GM12878 (cell line): ENCODE data around the gene BACE1-AS. TPM values are rescaled to one million over a fixed set of nuclear protein-coding genes. Genes with fewer than 3 reads are reported as not detected.

Experiments
- ATAC-seq: fragments of 200-7000 bp; cut with Tn5 transposase; 3 replicates; pipeline ENCODE4 v1.9.1; 2020; ENCODE audit warnings: mild to moderate bottlenecking, moderate library complexity
- BruUV-seq: library from RNA; stranded (reverse); fragments of 400-500 nt; replicated peaks from 2 replicates; lab custom pipeline; 2021; lab: Mats Ljungman, UMichigan
- CTCF ChIA-PET: fragments of 300-600 bp; sonication (Branson Sonifier 250); formaldehyde crosslinking; extraction: SDS; loops from one replicate; lab custom pipeline; 2021; ENCODE audit warnings: inconsistent platforms; lab: Yijun Ruan, JAX
- POLR2A ChIA-PET: fragments of 350-600 bp; formaldehyde crosslinking; extraction: SDS; loops from one replicate; lab custom pipeline; 2021; ENCODE audit warnings: inconsistent platforms; lab: Charles Lee
- RAD21 ChIA-PET: fragments of 300-600 bp; sonication (Branson Sonifier 250); formaldehyde crosslinking; loops from one replicate; lab custom pipeline; 2023; ENCODE audit warnings: antibody characterized with exemption; ENCODE audit not compliant: unreplicated experiment; lab: Charles Lee
- SMC1A ChIA-PET: fragments of 300-600 bp; sonication (Branson Sonifier 250); formaldehyde crosslinking; loops from one replicate; lab custom pipeline; 2023; ENCODE audit not compliant: unreplicated experiment, uncharacterized antibody; lab: Charles Lee
- DNase-seq: peaks from one replicate; pipeline ENCODE4 v3.0.0-alpha.2; 2011; ENCODE audit warnings: low read depth, low spot score
- FAIRE-seq: peaks from 3 replicates; lab custom pipeline; 2011; peaks lifted over from hg19 to GRCh38; lab: Jason Lieb, UNC
- H2AFZ ChIP-seq: 2 replicates; pipeline ENCODE4 v1.6.0; 2011; ENCODE audit warnings: low read depth, low read length, control low read depth; ENCODE audit not compliant: control insufficient read depth
- H3K27ac ChIP-seq: 2 replicates; pipeline ENCODE4 v1.5.1; 2011; ENCODE audit warnings: control low read depth; ENCODE audit not compliant: control insufficient read depth, insufficient read depth
- H3K27me3 ChIP-seq, 2 experiments: replicated peaks in 1 of 2; 2 replicates each; pipeline versions ENCODE4 v1.6.0 to v1.6.1; 2011; ENCODE audit warnings: low read length in 1 of 2; ENCODE audit not compliant: control insufficient read depth in 2 of 2, insufficient read depth in 2 of 2
- H3K36me3 ChIP-seq, 2 experiments: 2 replicates each; pipeline ENCODE4 v1.5.1; 2011; ENCODE audit warnings: low read length in 1 of 2; ENCODE audit not compliant: control insufficient read depth in 2 of 2, insufficient read depth in 2 of 2
- H3K4me1 ChIP-seq: 2 replicates; pipeline ENCODE4 v1.6.1; 2011; ENCODE audit warnings: mild to moderate bottlenecking, low read length, moderate library complexity, mixed read lengths; ENCODE audit not compliant: control insufficient read depth, insufficient read depth
- H3K4me2 ChIP-seq: 2 replicates; pipeline ENCODE4 v1.6.0; 2011; ENCODE audit warnings: control low read depth; ENCODE audit not compliant: control insufficient read depth, insufficient read depth
- H3K4me3 ChIP-seq: fragments of 200-600 bp; sonication (generic); 2 replicates; pipeline ENCODE4 v1.5.1; 2016
- H3K79me2 ChIP-seq: 2 replicates; pipeline ENCODE4 v1.6.0; 2011; ENCODE audit warnings: low read length; ENCODE audit not compliant: control insufficient read depth, insufficient read depth
- H3K9ac ChIP-seq: 2 replicates; pipeline ENCODE4 v1.8.0; 2011; ENCODE audit warnings: low read length, control low read depth, mixed read lengths; ENCODE audit not compliant: control insufficient read depth, insufficient read depth
- H3K9me3 ChIP-seq: replicated peaks from 3 replicates; pipeline ENCODE4 v1.5.1; 2011; ENCODE audit warnings: mild to moderate bottlenecking, low read length; ENCODE audit not compliant: control insufficient read depth, insufficient read depth
- H4K20me1 ChIP-seq: 2 replicates; pipeline ENCODE4 v1.6.0; 2011; ENCODE audit not compliant: control insufficient read depth, insufficient read depth
- BACH1 ChIP-seq: fragments of 450-650 bp; IDR thresholded peaks from 2 replicates; pipeline ENCODE4 v1.6.1; 2017; ENCODE audit warnings: mild to moderate bottlenecking, borderline replicate concordance
- CBX5 ChIP-seq: sonication (generic); IDR thresholded peaks from 2 replicates; pipeline ENCODE4 v1.6.1; 2016; ENCODE audit warnings: low read depth, moderate library complexity, mild to moderate bottlenecking, inconsistent platforms
- CHD2 ChIP-seq: IDR thresholded peaks from 2 replicates; pipeline ENCODE4 v1.6.1; 2011; ENCODE audit warnings: low read depth, low read length, improper control_type of control experiment, borderline replicate concordance
- KDM1A ChIP-seq: fragments of 200-600 bp; sonication (generic); IDR thresholded peaks from 2 replicates; pipeline ENCODE4 v1.6.1; 2016; ENCODE audit warnings: borderline replicate concordance
- MTA3 ChIP-seq: IDR thresholded peaks from 2 replicates; pipeline ENCODE4 v1.6.1; 2012; ENCODE audit warnings: low read length, inconsistent platforms, borderline replicate concordance
- PML ChIP-seq: IDR thresholded peaks from 2 replicates; pipeline ENCODE4 v1.6.1; 2012; ENCODE audit warnings: low read length, inconsistent platforms
- SIX5 ChIP-seq: IDR thresholded peaks from 2 replicates; pipeline ENCODE4 v1.6.1; 2011; ENCODE audit warnings: mild to moderate bottlenecking, low read depth, low read length, moderate library complexity; ENCODE audit not compliant: severe bottlenecking
- SP1 ChIP-seq: IDR thresholded peaks from one replicate; pipeline ENCODE4 v1.6.1; 2011; ENCODE audit warnings: low read depth, low read length
- ZBED1 ChIP-seq: IDR thresholded peaks from 2 replicates; pipeline ENCODE4 v1.6.1; 2016; ENCODE audit warnings: borderline replicate concordance
- WGBS: methylation state at CpG from one replicate; pipeline ENCODE4 v1.1.6; 2016; ENCODE audit warnings: low lambda C conversion rate; ENCODE audit not compliant: insufficient replicate concordance, insufficient coverage; ENCODE audit errors: missing lambda C conversion rate; 5-methylcytosine and 5-hydroxymethylcytosine counted together
- in situ Hi-C: fragments of 300-500 bp; cut with MboI; formaldehyde crosslinking; loops from 9 replicates; pipeline ENCODE4 v1.14.3; 2018; ENCODE audit warnings: mixed read lengths
- intact Hi-C: fragments of 100-400 bp; cut with micrococcal nuclease; formaldehyde crosslinking; loops from one replicate; pipeline ENCODE4 v1.14.2; 2022; ENCODE audit not compliant: unreplicated experiment
- polyA plus RNA-seq, 11 experiments: library from polyadenylated mRNA; depleted of rRNA in 4 of 11; unstranded in 6 of 11; stranded (reverse) in 5 of 11; fragments of >200 nt; fragmentation: Nextera tagmentation in 4 of 11; fragmentation: Illumina TruSeq in 1 of 11; extraction: Ambion mirVana in 4 of 11; extraction: Trizol in 1 of 11; gene quantifications; 1 replicate in 1 of 11; 2 replicates in 10 of 11; pipeline versions ENCODE4 v1.2.1 to v1.2.3, GENCODE V29; 2011 to 2016; ENCODE audit warnings: inconsistent platforms in 2 of 11, missing spikeins in 2 of 11, low read depth in 1 of 11
- total RNA-seq, 4 experiments: library from RNA; depleted of rRNA in 3 of 4; stranded (reverse); fragments of >200 nt in 3 of 4; fragmentation: Illumina TruSeq in 1 of 4; extraction: Trizol in 1 of 4; gene quantifications; 2 replicates each; pipeline versions ENCODE4 v1.2.1 to v1.2.3, GENCODE V29; 2013 to 2021
- TF ChIP-seq, protein P1 (sequence below): fragments of 450-650 bp; IDR thresholded peaks from 2 replicates; pipeline ENCODE4 v1.6.1; 2016; ENCODE audit warnings: mild to moderate bottlenecking
- TF ChIP-seq, protein P2 (sequence below): IDR thresholded peaks from 2 replicates; pipeline ENCODE4 v1.6.1; 2011; ENCODE audit warnings: low read depth, mild to moderate bottlenecking, low read length, moderate library complexity, borderline replicate concordance; ENCODE audit errors: extremely low read depth
- TF ChIP-seq, protein P3 (sequence below): IDR thresholded peaks from 2 replicates; pipeline ENCODE4 v1.6.1; 2012; ENCODE audit warnings: low read length, inconsistent platforms

Gene BACE1-AS
- total and polyA plus RNA-seq, 10 of the 15 experiments (the other 5 are each of a cell fraction or from before 2014, with no cell fraction given), result 2.0 to 6.7 (median 3.9) TPM

DNA sequence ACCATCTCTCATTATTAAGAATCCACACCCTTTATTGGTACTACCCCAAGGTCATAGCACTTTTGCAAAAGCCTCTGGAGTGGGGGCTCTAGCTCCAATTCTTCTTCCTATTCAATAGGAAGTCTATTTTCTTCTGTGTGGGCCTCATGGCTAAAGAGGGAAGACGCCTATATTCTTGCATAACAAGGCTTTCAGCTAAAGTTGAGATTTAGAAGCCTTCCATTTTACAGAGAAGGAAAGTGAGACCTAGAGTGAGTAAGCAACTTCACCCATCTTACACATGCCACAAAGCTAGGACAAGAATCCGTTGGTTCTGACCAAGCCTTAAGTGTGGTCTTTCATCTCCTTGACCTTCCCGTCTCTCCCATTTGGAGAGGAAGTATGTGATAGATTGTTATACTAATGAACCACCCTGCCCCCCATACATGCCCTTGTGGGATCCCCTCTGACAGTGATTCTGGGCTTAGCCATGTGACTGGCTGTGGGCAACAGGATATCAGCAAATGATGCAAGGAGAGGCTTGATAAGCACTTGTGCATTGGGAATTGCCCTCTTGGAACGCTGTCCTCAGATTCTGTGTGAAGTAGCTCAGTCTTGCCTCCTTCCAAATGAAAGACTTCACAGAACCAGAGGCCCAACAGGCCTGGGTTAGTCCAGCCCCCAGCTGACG is 12.6 kb downstream of the BACE1-AS start:
- Histone ChIP-seq H3K4me2 (no peak overlapping the region), H3K4me1 (no peaks in the 10 kb centered on the region), H3K4me3 (no peak overlapping the region), H3K9me3 (no peaks in the 10 kb centered on the region), H2AFZ (no peak overlapping the region), H3K79me2 (no peaks in the 10 kb centered on the region), H3K27me3 (peaks cover 2% of the 10 kb centered on the region in 2 experiments; a peak in 1 of 4 replicates), H3K27ac (no peak overlapping the region), H4K20me1 (no peaks in the 10 kb centered on the region)
- no TSS peak for BruUV-seq
- ChIA-PET SMC1A (interaction anchor here (0.9 kb wide), 1 partner anchor 423 kb away, joined by 3 read pairs; no protein-coding TSS in a partner anchor), POLR2A (interaction anchor here (1.4 kb wide), 1 partner anchor 24 kb away, joined by 7 read pairs; the partner anchor contains the start of gene CEP164), CTCF (interaction anchor here (0.6 to 1.2 kb wide), 3 partner anchors 93 to 422 kb away, joined by 3 to 4 read pairs (median 3); no protein-coding TSS in a partner anchor)
- ATAC-seq (no peak), FAIRE-seq (no peak), DNase-seq (no peak)
- in situ Hi-C loops, result no loop called here
- intact Hi-C loops, result no loop called here
- TF ChIP-seq CBX5, result no peak
- TF ChIP-seq, all 136 proteins: peak for 0
- RAD21 ChIA-PET, result interaction anchor here (2.0 kb wide), 1 partner anchor 24 kb away, joined by 6 read pairs; the partner anchor contains the start of gene CEP164
- WGBS, result 61% methylated on average over 5 of the region's 5 CpGs
- H3K36me3 ChIP-seq, result no peaks in the 10 kb centered on the region
- no peak overlapping the region for H3K9ac ChIP-seq

DNA sequence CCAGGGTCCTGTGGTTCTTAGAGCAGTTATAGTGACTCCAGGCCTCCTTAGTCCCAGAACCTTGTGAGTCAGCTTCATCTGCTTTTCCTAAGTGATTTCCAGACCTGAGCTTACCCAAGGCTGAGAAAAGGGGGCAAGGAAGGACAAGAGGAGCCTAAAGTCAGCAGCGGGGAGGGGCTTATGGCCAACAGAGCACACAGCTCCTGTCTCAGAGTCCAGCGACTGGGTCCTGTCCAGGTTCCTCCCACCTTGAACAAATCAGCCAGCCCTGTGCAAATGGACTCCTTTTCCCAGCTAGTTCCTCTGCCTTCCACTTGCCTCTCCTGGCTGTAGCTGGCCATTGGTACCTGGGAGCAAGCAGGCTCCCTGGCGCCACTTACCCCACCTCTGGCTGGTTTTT is 14.0 kb downstream of the BACE1-AS start:
- H3K9ac ChIP-seq, result no peak overlapping the region
- no peaks in the 10 kb centered on the region for H3K4me1 ChIP-seq
- no peak overlapping the region for H2AFZ ChIP-seq
- no peak for FAIRE-seq
- ChIA-PET SMC1A (interaction anchor here (0.9 kb wide), 1 partner anchor 421 kb away, joined by 3 read pairs; no protein-coding TSS in a partner anchor), CTCF (interaction anchor here (1.0 kb wide), 1 partner anchor 37 kb away, joined by 3 read pairs; no protein-coding TSS in a partner anchor), POLR2A (no interaction called here), RAD21 (no interaction called here)
- H3K4me3 ChIP-seq, result no peak overlapping the region
- WGBS, result 59% methylated on average over 3 of the region's 3 CpGs
- intact Hi-C loops, result no loop called here
- no peak overlapping the region for H3K4me2 ChIP-seq
- no peaks in the 10 kb centered on the region for H3K79me2 ChIP-seq
- no TSS peak for BruUV-seq
- peaks cover 2% of the 10 kb centered on the region in 2 experiments; a peak in 1 of 4 replicates for H3K27me3 ChIP-seq
- no peaks in the 10 kb centered on the region for H3K9me3 ChIP-seq
- in situ Hi-C loops, result no loop called here
- no peak for ATAC-seq
- H3K36me3 ChIP-seq, result no peaks in the 10 kb centered on the region
- no peak overlapping the region for H3K27ac ChIP-seq
- H4K20me1 ChIP-seq, result no peaks in the 10 kb centered on the region
- DNase-seq, result no peak
- no peak for TF ChIP-seq SP1
- no peak for TF ChIP-seq BACH1
- TF ChIP-seq, protein P1, sequence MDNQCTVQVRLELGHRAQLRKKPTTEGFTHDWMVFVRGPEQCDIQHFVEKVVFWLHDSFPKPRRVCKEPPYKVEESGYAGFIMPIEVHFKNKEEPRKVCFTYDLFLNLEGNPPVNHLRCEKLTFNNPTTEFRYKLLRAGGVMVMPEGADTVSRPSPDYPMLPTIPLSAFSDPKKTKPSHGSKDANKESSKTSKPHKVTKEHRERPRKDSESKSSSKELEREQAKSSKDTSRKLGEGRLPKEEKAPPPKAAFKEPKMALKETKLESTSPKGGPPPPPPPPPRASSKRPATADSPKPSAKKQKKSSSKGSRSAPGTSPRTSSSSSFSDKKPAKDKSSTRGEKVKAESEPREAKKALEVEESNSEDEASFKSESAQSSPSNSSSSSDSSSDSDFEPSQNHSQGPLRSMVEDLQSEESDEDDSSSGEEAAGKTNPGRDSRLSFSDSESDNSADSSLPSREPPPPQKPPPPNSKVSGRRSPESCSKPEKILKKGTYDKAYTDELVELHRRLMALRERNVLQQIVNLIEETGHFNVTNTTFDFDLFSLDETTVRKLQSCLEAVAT, result no peak
- no peak for TF ChIP-seq CHD2
- TF ChIP-seq, protein P2, sequence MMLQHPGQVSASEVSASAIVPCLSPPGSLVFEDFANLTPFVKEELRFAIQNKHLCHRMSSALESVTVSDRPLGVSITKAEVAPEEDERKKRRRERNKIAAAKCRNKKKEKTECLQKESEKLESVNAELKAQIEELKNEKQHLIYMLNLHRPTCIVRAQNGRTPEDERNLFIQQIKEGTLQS, result no peak
- no peak for TF ChIP-seq PML
- no peak for TF ChIP-seq MTA3
- no peak for TF ChIP-seq SIX5
- TF ChIP-seq ZBED1, result no peak
- TF ChIP-seq, protein P3, sequence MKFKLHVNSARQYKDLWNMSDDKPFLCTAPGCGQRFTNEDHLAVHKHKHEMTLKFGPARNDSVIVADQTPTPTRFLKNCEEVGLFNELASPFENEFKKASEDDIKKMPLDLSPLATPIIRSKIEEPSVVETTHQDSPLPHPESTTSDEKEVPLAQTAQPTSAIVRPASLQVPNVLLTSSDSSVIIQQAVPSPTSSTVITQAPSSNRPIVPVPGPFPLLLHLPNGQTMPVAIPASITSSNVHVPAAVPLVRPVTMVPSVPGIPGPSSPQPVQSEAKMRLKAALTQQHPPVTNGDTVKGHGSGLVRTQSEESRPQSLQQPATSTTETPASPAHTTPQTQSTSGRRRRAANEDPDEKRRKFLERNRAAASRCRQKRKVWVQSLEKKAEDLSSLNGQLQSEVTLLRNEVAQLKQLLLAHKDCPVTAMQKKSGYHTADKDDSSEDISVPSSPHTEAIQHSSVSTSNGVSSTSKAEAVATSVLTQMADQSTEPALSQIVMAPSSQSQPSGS, result no peak
- no peak for TF ChIP-seq KDM1A
